GM19324 (cell line): ENCODE measurements around the gene PRPH.
"Not testable (repeated sequence)": the region's sequence is repeated elsewhere in the genome, so short reads cannot be mapped to it uniquely, and the experiment has no call there.

Experiments used
- ATAC-seq: cut with Tn5 transposase; IDR thresholded peaks from one replicate; pipeline ENCODE4 v1.9.1; 2021; ENCODE audit warnings: mild to moderate bottlenecking, moderate library complexity; ENCODE audit not compliant: unreplicated experiment, low FRiP score

Gene PRPH

DNA sequence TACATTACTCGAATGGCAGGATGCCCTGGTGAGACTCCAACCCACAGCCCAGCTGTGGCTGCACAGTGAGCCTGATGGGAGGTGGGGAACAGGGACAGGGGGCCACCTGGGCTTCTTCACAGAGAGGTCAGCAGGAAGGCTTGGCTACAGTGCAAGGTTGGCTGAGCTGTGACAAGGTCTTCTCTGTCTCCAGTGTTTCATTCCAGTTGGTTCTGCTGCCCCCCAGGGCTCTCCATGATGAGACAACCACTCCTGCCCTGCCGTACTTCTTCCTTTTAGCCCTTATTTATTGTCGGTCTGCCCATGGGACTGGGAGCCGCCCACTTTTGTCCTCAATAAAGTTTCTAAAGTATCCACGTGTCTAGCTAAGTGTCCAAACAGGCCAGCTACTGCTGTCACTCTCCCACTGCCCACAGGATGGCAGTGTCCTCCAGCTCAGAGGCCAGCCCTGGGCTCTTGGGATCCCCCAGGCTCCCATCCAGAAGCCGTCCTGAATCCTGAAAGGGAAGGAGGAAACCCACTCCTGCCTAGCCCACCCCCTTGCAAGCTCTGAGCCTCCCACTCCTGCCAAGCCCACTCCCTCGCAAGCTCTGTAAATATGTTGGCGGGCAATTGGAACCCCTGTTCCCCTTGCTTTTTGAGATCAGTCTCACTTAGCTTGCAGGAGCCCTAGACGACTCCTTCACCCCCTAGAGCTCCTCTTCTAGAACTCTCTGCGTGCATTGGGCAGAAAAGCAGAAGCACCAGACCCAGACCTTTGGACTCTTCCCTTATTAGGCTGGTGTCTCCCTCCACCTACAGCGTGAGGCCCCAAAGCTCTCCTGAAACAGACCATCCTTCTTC, 36.7 kb downstream of the PRPH start:
- no peak for ATAC-seq

DNA sequence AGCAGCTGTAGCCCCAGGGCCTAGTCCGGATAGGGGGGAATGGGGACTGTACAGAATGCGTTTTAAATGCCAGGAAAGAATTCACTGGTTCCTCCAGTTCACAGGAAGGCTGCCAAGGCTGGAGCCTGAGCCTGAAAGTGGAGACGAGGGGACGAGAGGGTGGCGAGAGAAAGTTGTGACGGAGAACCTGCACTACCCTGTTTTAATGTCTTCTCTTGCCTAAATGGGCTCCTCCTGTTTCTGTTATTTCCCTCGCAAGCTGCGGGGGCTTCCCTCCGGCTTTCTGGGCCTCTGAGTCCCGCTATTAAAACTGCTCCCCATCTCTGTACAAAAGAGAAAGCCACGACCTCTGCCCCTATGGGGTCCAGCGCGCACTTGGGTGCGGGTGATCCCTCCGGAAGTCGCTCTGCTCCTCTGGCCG, 37.5 kb downstream of the PRPH start:
- ATAC-seq: no peak

DNA sequence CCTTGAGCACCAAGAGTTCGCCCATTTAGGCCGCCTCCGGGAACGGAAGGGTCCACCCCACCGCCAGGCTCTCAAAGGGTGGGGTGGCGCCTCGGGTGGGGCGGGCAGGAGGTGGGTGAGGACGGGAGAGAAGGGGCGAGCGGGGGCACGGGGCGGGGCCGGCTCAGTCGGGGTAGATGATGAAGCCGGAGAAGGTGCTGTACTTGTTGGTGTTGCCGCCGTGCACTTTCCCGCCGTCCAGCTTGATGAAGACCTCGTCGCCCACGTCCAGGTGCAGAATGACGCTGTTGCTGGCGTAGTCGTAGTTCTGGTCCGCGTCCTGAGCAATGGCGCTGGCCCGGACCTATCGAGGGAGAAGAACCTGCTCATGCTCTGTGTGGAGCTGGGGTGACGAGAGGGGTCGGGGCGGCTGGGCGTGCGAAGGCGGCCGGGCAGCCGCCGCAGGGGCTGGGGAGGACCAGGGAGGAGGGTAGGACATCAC, 38.0 kb downstream of the PRPH start:
- no peak for ATAC-seq

DNA sequence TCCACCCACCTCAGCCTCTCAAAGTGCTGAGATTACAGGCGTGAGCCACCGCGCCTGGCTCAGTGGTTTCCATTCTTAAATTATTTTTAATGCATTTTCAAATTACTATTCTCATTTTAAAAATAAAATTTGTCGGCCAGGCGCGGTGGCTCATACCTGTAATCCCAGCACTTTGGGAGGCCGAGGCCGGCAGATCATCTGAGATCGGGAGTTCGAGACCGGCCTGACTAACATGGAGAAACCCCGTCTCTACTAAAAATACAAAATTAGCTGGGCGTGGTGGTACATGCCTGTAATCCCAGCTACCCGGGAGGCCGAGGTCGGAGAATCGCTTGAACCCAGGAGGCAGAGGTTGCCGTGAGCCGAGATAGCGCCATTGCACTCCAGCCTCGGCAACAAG, 38.8 kb downstream of the PRPH start:
- ATAC-seq: not testable (repeated sequence)

- ATAC-seq: no peak
These were observed 39.3 kb downstream of the PRPH start for GRCh38 chr12:49334226-49334625.

- ATAC-seq: no peak
These were observed 39.7 kb downstream of the PRPH start for GRCh38 chr12:49334681-49335080.

- ATAC-seq: no peak
These were observed 40.4 kb downstream of the PRPH start for GRCh38 chr12:49335118-49335954.

GRCh38 chr12:49335955-49336644, 41.2 kb downstream of the PRPH start:
- ATAC-seq: no peak

DNA sequence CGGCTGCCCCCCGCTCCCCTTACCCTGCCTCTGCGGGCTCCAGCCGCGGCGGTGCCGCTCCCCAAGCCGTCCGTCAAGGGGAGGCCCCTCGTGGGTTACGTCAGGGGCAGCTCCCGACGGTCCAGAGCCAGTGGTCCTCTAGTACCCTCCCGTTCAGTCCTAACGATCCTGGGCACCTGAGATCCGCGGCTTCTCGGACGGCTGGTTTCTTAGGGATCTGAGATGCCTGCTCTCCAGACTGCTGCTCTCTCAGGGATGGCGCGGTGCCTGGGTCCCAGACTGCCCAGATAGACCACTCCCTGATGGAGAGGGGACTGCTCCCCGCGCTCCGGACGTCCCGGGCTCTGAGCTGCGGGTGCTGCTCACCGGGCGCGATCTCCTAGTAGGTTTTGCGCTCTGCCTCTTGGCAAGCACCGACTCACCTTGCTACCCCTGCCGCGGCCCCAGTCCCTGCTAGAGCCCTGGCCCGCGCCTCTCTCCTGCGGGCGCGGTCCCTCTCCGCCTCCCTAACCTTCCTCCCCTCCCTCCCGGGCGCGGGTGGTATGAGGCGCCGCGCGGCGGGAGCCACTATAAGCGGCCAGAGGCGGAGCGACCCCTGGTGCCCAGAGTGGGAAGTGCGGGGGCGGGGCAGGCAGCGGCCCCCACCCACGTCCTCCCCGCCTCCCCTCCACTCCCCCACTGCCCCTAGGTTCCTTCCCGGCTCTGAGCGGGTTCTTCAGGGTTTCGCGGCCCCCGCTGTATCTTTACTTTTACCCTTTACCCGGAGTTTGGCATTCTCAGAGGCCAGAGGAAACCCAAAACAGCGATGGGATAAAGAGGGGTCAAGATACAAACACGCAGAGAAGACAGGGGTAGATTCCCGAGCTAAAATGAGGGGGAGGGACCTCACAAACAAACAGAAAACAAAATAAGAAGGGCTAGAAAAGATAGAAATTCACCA, 42.0 kb downstream of the PRPH start, which contains the start of gene C1QL4:
Gene C1QL4 (minus strand): TSS at position 544 of the 940 bp plus-strand sequence. CDS start 711 bp downstream, outside the sequence.
- ATAC-seq: peak; percentile 51

GRCh38 chr12:49338830-49339463, 44.0 kb downstream of the PRPH start:
- ATAC-seq: no peak

GRCh38 chr12:49339464-49339861, 44.5 kb downstream of the PRPH start:
- no peak for ATAC-seq

- ATAC-seq: no peak
These were observed 45.3 kb downstream of the PRPH start for GRCh38 chr12:49340095-49340870.

GRCh38 chr12:49340971-49341776, 46.2 kb downstream of the PRPH start:
- no peak for ATAC-seq

- no peak for ATAC-seq
These were observed 46.8 kb downstream of the PRPH start for GRCh38 chr12:49341777-49342065.

- no peak for ATAC-seq
These were observed 47.3 kb downstream of the PRPH start for GRCh38 chr12:49342066-49342913.

DNA sequence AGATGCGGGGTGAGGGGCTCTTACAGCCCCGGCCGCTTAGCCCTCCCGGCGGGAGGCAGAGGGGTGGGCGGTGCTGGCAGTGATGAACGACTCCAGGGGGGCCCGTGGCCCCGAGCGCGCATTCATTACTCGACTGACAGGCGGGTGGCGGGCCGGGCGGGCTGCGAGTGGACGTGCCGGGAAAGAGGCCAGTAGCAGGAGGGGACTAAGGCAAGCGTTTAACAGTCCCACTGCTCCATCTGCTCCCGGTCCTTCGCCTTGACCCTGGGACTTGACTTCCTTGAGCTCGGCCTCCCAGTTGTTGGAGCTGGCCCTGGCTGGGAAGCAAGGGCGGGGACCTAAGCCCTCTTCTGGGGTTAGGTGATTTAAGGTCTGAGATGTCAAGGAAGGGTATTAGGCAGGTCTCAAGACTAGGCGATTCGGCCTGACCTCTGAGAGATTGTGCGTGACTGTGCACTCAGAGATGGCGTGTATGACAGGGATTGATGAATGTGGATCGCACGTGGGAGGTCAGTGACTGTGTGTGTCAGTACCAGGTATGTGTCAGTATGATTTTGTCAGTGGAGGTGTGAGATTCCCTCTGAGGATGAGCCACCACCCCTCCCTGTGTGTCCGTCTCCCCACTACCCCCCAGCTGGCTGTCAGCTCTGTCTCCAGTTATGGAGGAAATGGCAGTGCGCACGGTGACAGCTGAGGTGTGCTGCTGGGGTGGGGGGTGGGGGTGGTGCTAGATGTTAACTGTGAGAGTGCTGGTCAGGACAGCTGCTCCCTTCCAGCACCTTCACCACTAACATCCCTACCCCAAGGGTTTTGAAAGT, 48.2 kb downstream of the PRPH start:
- ATAC-seq: no peak
